Ovary (tissue), 10 donors: Measurements from ENCODE around the gene PARVA. TPM values are rescaled to one million over a fixed set of nuclear protein-coding genes. Genes with fewer than 3 reads are reported as not detected.
A peak's percentile ranks its signal among the peaks of the same experiment; 100 is the strongest.

ENCODE experiments used
- DNase-seq, 5 donors: peaks; one replicate each; pipeline ENCODE4 v3.0.0-alpha.2; 2019 to 2020
- H3K27ac ChIP-seq, 2 donors: fragments of 200-600 bp; one replicate each; pipeline versions ENCODE4 v1.5.1 to v1.8.0; 2019 to 2022
- H3K27me3 ChIP-seq: fragments of 200-600 bp; one replicate; pipeline ENCODE4 v1.8.0; 2022
- H3K36me3 ChIP-seq: fragments of 200-600 bp; sonication (generic); one replicate; pipeline ENCODE4 v1.5.1; 2019
- H3K4me1 ChIP-seq: one replicate; pipeline ENCODE4 v1.8.1; 2013; ENCODE audit warnings: mild to moderate bottlenecking, moderate library complexity; ENCODE audit not compliant: insufficient read depth
- H3K4me3 ChIP-seq: fragments of 200-600 bp; sonication (generic); one replicate; pipeline ENCODE4 v1.5.1; 2017
- H3K9me3 ChIP-seq, 2 donors: fragments of 200-600 bp in 1 of 2; sonication (generic) in 1 of 2; one replicate each; pipeline versions ENCODE4 v1.5.1 to v1.8.1; 2013 to 2019; ENCODE audit warnings: mild to moderate bottlenecking in 1 of 2, moderate library complexity in 1 of 2
- EP300 ChIP-seq: sonication (generic); formaldehyde crosslinking; IDR thresholded peaks from one replicate; pipeline ENCODE4 v1.6.1; 2017; ENCODE audit warnings: antibody characterized with exemption
- POLR2A ChIP-seq: fragments of 450-650 bp; IDR thresholded peaks from one replicate; pipeline ENCODE4 v1.6.1; 2017; ENCODE audit warnings: antibody characterized with exemption, mild to moderate bottlenecking, moderate library complexity
- whole genome bisulfite sequencing, 3 donors: extraction: QIAGEN DNeasy Blood & Tissue Kit in 1 of 3; methylation state at CpG; one replicate each; pipeline versions ENCODE4 v1.1.5 to v1.1.7; 2013 to 2017; 5-methylcytosine and 5-hydroxymethylcytosine counted together
- intact Hi-C, 4 donors: fragments of 100-400 bp; cut with DNase I; formaldehyde crosslinking; loops; one replicate each; pipeline versions ENCODE4 v1.11.0 to v1.15.1; 2022 to 2023
- long read RNA-seq, 3 donors: library from polyadenylated mRNA in 2 of 3; unstranded in 2 of 3; transcript quantifications; one replicate each; pipeline ENCODE4 v2.0.0 and lab custom pipeline, GENCODE V29; 2021 to 2026
- polyA plus RNA-seq, 2 donors: library from polyadenylated mRNA; stranded (reverse); fragments of 200-250 nt in 1 of 2; fragments of 350-450 nt in 1 of 2; fragmentation: Illumina TruSeq in 1 of 2; extraction: RNeasy Lipid Tissue Mini Kit (QIAGEN cat#74804) in 1 of 2; gene quantifications; one replicate each; pipeline ENCODE4 v1.2.3, GENCODE V29; 2013 to 2014
- total RNA-seq, 7 donors: library from RNA; depleted of rRNA in 2 of 7; stranded (reverse); fragments of >200 nt in 2 of 7; fragmentation: NEBNext Ultra II Directional in 3 of 7; extraction: Animal tissue kit (Norgen Biotek cat#: 25700) in 3 of 7; gene quantifications; one replicate each; pipeline versions ENCODE4 v1.1.0 to v1.2.4, GENCODE V29; 2016 to 2023
- TF ChIP-seq, protein P1 (sequence below), 3 donors: fragments of 450-650 bp in 2 of 3; fragments of 200-600 bp in 1 of 3; IDR thresholded peaks; one replicate each; pipeline versions ENCODE4 v1.5.1 to v1.8.0; 2016 to 2022; ENCODE audit warnings: antibody characterized with exemption in 3 of 3, mild to moderate bottlenecking in 1 of 3
- donor health status: DM: no; HTN: no; CAD: no; lungs with moderate emphysema.
- donor health status: DM: no; HTN: no; CAD: no.
- donor health status: Bipolar disorder and iron deficiency.
- donor health status: DM: yes; HTN: yes; CAD: no.
- donor health status: DM: no; HTN: no; CAD: no.
- donor health status: DM: yes; HTN: yes; CAD: no.

Gene PARVA, protein sequence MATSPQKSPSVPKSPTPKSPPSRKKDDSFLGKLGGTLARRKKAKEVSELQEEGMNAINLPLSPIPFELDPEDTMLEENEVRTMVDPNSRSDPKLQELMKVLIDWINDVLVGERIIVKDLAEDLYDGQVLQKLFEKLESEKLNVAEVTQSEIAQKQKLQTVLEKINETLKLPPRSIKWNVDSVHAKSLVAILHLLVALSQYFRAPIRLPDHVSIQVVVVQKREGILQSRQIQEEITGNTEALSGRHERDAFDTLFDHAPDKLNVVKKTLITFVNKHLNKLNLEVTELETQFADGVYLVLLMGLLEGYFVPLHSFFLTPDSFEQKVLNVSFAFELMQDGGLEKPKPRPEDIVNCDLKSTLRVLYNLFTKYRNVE
- total RNA-seq (100 to 1,000 TPM in 2 of 7 donors, 10 to 100 TPM in 5; 28.4 to 107 (median 89.8) TPM), polyA plus RNA-seq (100 to 1,000 TPM in 1 of 2 donors, 10 to 100 TPM in 1; 37.7 to 126 TPM)
- long read RNA-seq, donor 1, full-length matches to known transcripts: 163 of 245 reads
- long read RNA-seq, donor 1, partial matches to known transcripts: 42 of 245 reads
- long read RNA-seq, donor 1, other reads (novel, unspliced or antisense): 40 of 245 reads
- long read RNA-seq, donor 2, full-length matches to known transcripts: 16 of 24 reads
- long read RNA-seq, donor 2, partial matches to known transcripts: 8 of 24 reads
- long read RNA-seq, donor 2, other reads (novel, unspliced or antisense): 0 of 24 reads
- long read RNA-seq, donor 3, full-length matches to known transcripts: 41 of 70 reads
- long read RNA-seq, donor 3, partial matches to known transcripts: 13 of 70 reads
- long read RNA-seq, donor 3, other reads (novel, unspliced or antisense): 16 of 70 reads

- WGBS, 3 donors: 5 to 10% (median 6%) methylated on average over 33 to 55 of the region's 55 CpGs
Observed at GRCh38 chr11:12377106-12377823, at the start of gene PARVA. Gene PARVA (plus strand): TSS chr11:12377571. CDS start chr11:12377648, 77 bp downstream.

DNA sequence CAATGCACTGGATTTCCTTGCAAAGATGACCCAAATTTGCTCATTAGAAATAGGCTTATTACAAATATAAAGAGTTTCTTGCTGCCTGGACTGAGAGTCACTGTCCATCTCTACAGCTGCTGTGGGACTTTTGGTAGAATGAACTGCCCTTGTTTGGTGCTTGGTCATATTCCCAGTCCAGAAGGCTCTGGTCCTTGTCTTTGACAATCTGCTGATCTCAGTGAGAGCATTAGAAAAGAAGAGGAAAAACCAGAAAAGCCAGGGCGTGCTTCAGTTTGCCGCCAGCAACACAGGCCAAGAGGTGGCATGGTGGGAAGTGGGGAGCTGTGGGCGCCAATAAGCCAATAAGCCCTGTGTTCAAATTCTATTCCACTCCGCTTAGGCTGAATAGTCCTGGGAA is 48.2 kb upstream of the PARVA start:
- Histone ChIP-seq H3K27ac (no peak overlapping the region), H3K4me1 (no peaks in the 10 kb centered on the region), H3K4me3 (no peak overlapping the region), H3K27me3 (no peaks in the 10 kb centered on the region), H3K9me3 (no peaks in the 10 kb centered on the region), H3K36me3 (no peaks in the 10 kb centered on the region)
- TF ChIP-seq, protein P1, sequence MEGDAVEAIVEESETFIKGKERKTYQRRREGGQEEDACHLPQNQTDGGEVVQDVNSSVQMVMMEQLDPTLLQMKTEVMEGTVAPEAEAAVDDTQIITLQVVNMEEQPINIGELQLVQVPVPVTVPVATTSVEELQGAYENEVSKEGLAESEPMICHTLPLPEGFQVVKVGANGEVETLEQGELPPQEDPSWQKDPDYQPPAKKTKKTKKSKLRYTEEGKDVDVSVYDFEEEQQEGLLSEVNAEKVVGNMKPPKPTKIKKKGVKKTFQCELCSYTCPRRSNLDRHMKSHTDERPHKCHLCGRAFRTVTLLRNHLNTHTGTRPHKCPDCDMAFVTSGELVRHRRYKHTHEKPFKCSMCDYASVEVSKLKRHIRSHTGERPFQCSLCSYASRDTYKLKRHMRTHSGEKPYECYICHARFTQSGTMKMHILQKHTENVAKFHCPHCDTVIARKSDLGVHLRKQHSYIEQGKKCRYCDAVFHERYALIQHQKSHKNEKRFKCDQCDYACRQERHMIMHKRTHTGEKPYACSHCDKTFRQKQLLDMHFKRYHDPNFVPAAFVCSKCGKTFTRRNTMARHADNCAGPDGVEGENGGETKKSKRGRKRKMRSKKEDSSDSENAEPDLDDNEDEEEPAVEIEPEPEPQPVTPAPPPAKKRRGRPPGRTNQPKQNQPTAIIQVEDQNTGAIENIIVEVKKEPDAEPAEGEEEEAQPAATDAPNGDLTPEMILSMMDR (IDR thresholded peaks at IDR 0.05): no peak
- no peak for TF ChIP-seq EP300
- TF ChIP-seq POLR2A: no peak
- DNase-seq: no peak
- intact Hi-C loops: loop anchor here in 2 of 4 donors (10.0 kb wide), 2 partner anchors 186 to 336 kb away; no protein-coding TSS in a partner anchor
- WGBS, 3 donors: 91 to 96% (median 95%) methylated on average over 4 of the region's 4 CpGs

More at GRCh38 chr11:12377106-12377823, at the start of gene PARVA:
- Histone ChIP-seq H3K9me3 (no peaks in the 10 kb centered on the region), H3K27me3 (no peaks in the 10 kb centered on the region), H3K4me1 (peaks cover 13% of the 10 kb centered on the region), H3K27ac (peak within 1 kb of the TSS; percentile 96 to 99), H3K36me3 (no peaks in the 10 kb centered on the region), H3K4me3 (peak within 1 kb of the TSS; percentile 69)
- DNase-seq: peak in 4 of 5 donors; percentile 71 to 83 (median 74)
- intact Hi-C loops: loop anchor here in 1 of 4 donors (10.0 kb wide), 1 partner anchor 128 kb away; no protein-coding TSS in a partner anchor
- TF ChIP-seq, protein P1 (IDR thresholded peaks at IDR 0.05): peak in 1 of 3 donors; percentile 9
- TF ChIP-seq EP300: no peak
- TF ChIP-seq POLR2A: peak; percentile 44

DNA sequence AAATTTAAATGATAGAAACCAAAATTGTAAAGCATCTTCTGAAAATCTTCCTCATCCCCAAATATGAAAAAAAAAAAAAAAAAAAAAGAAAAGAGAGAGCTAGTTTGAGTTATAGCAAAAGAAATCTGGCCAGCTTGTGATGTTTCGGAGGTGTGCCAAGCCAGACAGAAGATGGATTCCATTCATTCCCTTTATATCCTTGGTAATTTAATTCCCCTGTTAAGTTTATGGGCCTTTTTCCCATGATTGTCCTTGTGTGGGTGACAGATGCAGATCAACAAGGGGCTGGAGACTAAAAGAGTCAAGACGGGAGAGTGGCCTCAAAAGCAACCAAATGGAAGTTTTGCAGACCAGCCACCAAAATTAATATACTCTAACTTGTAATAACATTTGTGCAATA is 47.6 kb upstream of the PARVA start:
- Histone ChIP-seq H3K27ac (no peak overlapping the region), H3K27me3 (no peaks in the 10 kb centered on the region), H3K9me3 (no peaks in the 10 kb centered on the region), H3K4me3 (no peak overlapping the region), H3K4me1 (no peaks in the 10 kb centered on the region), H3K36me3 (no peaks in the 10 kb centered on the region)
- TF ChIP-seq EP300: no peak
- no peak for TF ChIP-seq POLR2A
- TF ChIP-seq, protein P1 (IDR thresholded peaks at IDR 0.05): no peak
- WGBS, 3 donors: 72 to 77% (median 77%) methylated on average over 2 of the region's 2 CpGs
- intact Hi-C loops: loop anchor here (2.0 to 10.0 kb wide), 5 partner anchors 185 to 563 kb away; no protein-coding TSS in a partner anchor
- no peak for DNase-seq
